Panc1 (cell line): Measurements from ENCODE around the gene FLOT2. TPM values are rescaled to one million over a fixed set of nuclear protein-coding genes. Genes with fewer than 3 reads are reported as not detected.

Source experiments
- ATAC-seq: fragments of 200-7000 bp; cut with Tn5 transposase; 2 replicates; pipeline ENCODE4 v1.9.1; 2020; ENCODE audit warnings: mild to moderate bottlenecking, moderate library complexity
- BruUV-seq: library from RNA; stranded (reverse); fragments of 400-500 nt; replicated peaks from 2 replicates; lab custom pipeline; 2021; lab: Mats Ljungman, UMichigan
- CTCF ChIA-PET: fragments of 300-600 bp; sonication (Branson Sonifier 250); formaldehyde crosslinking; loops from one replicate; lab custom pipeline; 2022; ENCODE audit warnings: antibody characterized with exemption; lab: Charles Lee
- POLR2A ChIA-PET: fragments of 300-600 bp; sonication (Branson Sonifier 250); formaldehyde crosslinking; loops from one replicate; lab custom pipeline; 2022; ENCODE audit warnings: antibody characterized with exemption; lab: Charles Lee
- DNase-seq: peaks from one replicate; pipeline ENCODE4 v3.0.0-alpha.2; 2010; ENCODE audit warnings: low read depth, low spot score
- H3K27ac ChIP-seq: 2 replicates; pipeline ENCODE4 v1.5.1; 2011; ENCODE audit warnings: mild to moderate bottlenecking, low read length, inconsistent platforms
- H3K27me3 ChIP-seq: fragments of 200-500 bp; sonication (Bioruptor generic); 2 replicates; pipeline ENCODE4 v1.6.0; 2014; ENCODE audit warnings: low read length, inconsistent platforms; ENCODE audit not compliant: control insufficient read depth, insufficient read depth
- H3K36me3 ChIP-seq: fragments of 200-500 bp; sonication (Bioruptor generic); 2 replicates; pipeline ENCODE4 v1.5.1; 2014; ENCODE audit warnings: inconsistent platforms, mild to moderate bottlenecking, low read length, moderate library complexity; ENCODE audit not compliant: control insufficient read depth, insufficient read depth
- H3K4me1 ChIP-seq: 2 replicates; pipeline ENCODE4 v1.5.1; 2011; ENCODE audit warnings: inconsistent platforms, mild to moderate bottlenecking, low read length, moderate library complexity; ENCODE audit not compliant: control insufficient read depth, insufficient read depth
- H3K4me3 ChIP-seq, 2 experiments: 2 replicates each; pipeline ENCODE4 v1.5.1; 2011 to 2012; ENCODE audit warnings: low read depth in 2 of 2, low read length in 2 of 2, mild to moderate bottlenecking in 2 of 2, inconsistent platforms in 1 of 2, moderate library complexity in 1 of 2
- H3K9me3 ChIP-seq: fragments of 200-500 bp; sonication (Bioruptor generic); 2 replicates; pipeline ENCODE4 v1.5.1; 2014; ENCODE audit warnings: low read depth, mild to moderate bottlenecking, inconsistent platforms, low read length, moderate library complexity; ENCODE audit not compliant: control insufficient read depth, insufficient read depth
- CTCF ChIP-seq: fragments of 450-650 bp; IDR thresholded peaks from 2 replicates; pipeline ENCODE4 v1.5.1; 2017; ENCODE audit warnings: mild to moderate bottlenecking
- POLR2AphosphoS5 ChIP-seq: IDR thresholded peaks from 2 replicates; pipeline ENCODE4 v1.6.1; 2012; ENCODE audit warnings: mild to moderate bottlenecking, low read depth, low read length, moderate library complexity
- REST ChIP-seq, 2 experiments: IDR thresholded peaks; 2 replicates each; pipeline ENCODE4 v1.6.1; 2011 to 2012; ENCODE audit warnings: low read depth in 2 of 2, control low read depth in 1 of 2, low read length in 1 of 2, mild to moderate bottlenecking in 1 of 2, moderate library complexity in 1 of 2; ENCODE audit not compliant: insufficient read depth in 1 of 2
- SIN3A ChIP-seq: IDR thresholded peaks from 2 replicates; pipeline ENCODE4 v1.6.1; 2012; ENCODE audit warnings: low read depth, mild to moderate bottlenecking, low read length, moderate library complexity, borderline replicate concordance; ENCODE audit not compliant: insufficient read depth
- TCF7L2 ChIP-seq: IDR thresholded peaks from 2 replicates; pipeline ENCODE4 v1.6.1; 2011; ENCODE audit warnings: mild to moderate bottlenecking, low read depth, low read length, inconsistent platforms
- in situ Hi-C: cut with HindIII; loops from 2 replicates; pipeline ENCODE4 v1.10.0; 2016; ENCODE audit warnings: low sequenced_read_pairs, low pct_unique_long_range_greater_than_20kb
- intact Hi-C: fragments of 100-400 bp; cut with micrococcal nuclease; formaldehyde crosslinking; loops from one replicate; pipeline ENCODE4 v1.10.0; 2022; ENCODE audit not compliant: unreplicated experiment
- total RNA-seq: library from RNA; stranded (reverse); gene quantifications from one replicate; pipeline ENCODE4 v1.2.1, GENCODE V29; 2021; ENCODE audit not compliant: unreplicated experiment

Gene FLOT2
- total RNA-seq, 1 experiment from 2014 or later: 110 TPM

- Histone ChIP-seq H3K27ac (no peak overlapping the region), H3K36me3 (peaks cover 19% of the 10 kb centered on the region), H3K27me3 (no peaks in the 10 kb centered on the region), H3K4me1 (peaks cover 3% of the 10 kb centered on the region; the same call in 1 of the 2 replicates), H3K9me3 (no peaks in the 10 kb centered on the region), H3K4me3 (no peak overlapping the region)
- ChIA-PET POLR2A (interaction anchor here (0.6 kb wide), 1 partner anchor 338 kb away, joined by 12 read pairs; no protein-coding TSS in a partner anchor), CTCF (no interaction called here)
- intact Hi-C loops: loop anchor here (10.0 kb wide), 2 partner anchors 62 to 182 kb away; partner anchors contain the start of genes FAM222B, NEK8 and TLCD1
- no TSS peak for BruUV-seq
- DNase-seq (no peak), ATAC-seq (no peak)
- TF ChIP-seq CTCF: no peak
- in situ Hi-C loops: no loop called here
Observed at GRCh38 chr17:28906706-28907438, 9.3 kb upstream of the FLOT2 start.

- no peaks in the 10 kb centered on the region for H3K27me3 ChIP-seq
- intact Hi-C loops (loop anchor here (10.0 kb wide), 2 partner anchors 61 to 181 kb away; partner anchors contain the start of genes FAM222B, NEK8 and TLCD1), in situ Hi-C loops (no loop called here)
- H3K9me3 ChIP-seq: no peaks in the 10 kb centered on the region
- BruUV-seq: no TSS peak
- TF ChIP-seq TCF7L2 (no peak), SIN3A (no peak), CTCF (no peak), REST (IDR thresholded peaks at IDR 0.05; ENCODE audit: insufficient read depth in 1 of 2, low read depth in 2 of 2, low read length in 1 of 2) (no peak), POLR2AphosphoS5 (no peak)
- CTCF ChIA-PET: no interaction called here
- H3K27ac ChIP-seq: no peak overlapping the region
- H3K4me1 ChIP-seq: peaks cover 4% of the 10 kb centered on the region; the same call in 1 of the 2 replicates
- peaks cover 16% of the 10 kb centered on the region for H3K36me3 ChIP-seq
- no peak overlapping the region for H3K4me3 ChIP-seq
- no peak for DNase-seq
- POLR2A ChIA-PET: no interaction called here
- ATAC-seq: no peak
Observed at GRCh38 chr17:28906276-28906675, 8.7 kb upstream of the FLOT2 start.
